HG03558 (cell line): ENCODE results near the gene CMTM8.
"Not testable (repeated sequence)": the region's sequence is repeated elsewhere in the genome, so short reads cannot be mapped to it uniquely, and the experiment has no call there.

Experiments
- ATAC-seq: cut with Tn5 transposase; IDR thresholded peaks from one replicate; pipeline ENCODE4 v1.9.1; 2021; ENCODE audit warnings: moderate number of reproducible peaks; ENCODE audit not compliant: unreplicated experiment; ENCODE audit errors: extremely low read depth

The CMTM8 gene

DNA sequence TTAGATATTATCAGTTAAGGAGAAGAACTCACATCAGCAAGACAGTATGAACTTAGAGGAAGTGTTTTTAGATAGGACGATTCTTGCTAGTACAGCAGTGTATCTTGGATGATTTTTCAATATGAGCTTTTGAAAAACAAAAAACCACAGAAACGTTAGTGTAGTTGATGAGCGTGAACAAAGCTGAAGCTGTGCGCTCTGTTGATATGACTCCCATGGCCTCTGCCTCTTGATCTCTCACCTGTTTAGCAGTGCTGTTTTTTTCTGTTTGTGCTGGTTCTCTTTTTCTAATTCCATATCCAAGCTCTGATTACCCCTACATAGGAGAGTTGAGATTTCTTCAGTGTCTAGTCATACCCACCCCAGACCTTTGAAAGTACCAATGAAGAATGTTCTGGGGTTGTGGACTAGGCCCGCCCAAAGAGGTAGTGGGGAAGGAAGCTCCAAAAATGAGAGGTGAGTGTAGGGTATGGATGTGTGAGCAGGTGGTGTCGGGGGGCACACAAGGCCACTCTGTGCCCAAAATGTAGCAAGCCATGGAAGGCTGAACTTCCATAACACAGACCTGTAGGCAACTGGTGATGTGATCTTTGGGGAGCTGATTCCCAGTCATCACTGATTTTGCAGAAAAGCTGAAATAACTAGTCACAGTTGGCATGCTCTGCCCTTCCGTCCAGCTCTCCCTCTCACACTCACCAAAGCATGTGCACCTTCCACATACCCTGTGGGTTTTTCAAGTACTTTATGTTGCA is 133.2 kb downstream of the CMTM8 start:
- no peak for ATAC-seq

DNA sequence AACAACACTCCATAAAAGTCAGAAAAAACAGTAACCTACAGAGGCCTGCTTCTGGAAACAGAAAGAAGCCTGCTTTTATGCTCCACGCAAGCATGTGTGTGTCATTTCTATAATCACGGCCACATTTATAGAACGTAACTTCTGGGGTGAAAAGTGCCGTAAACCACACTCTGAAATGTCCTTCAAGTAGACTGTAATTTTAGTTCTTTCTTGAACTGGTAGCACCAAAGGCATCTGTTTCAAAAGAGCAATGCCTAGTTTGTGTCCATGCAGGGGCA is 133.7 kb downstream of the CMTM8 start:
- no peak for ATAC-seq

- no peak for ATAC-seq
Measured at GRCh38 chr3:32373276-32373675, 134.8 kb downstream of the CMTM8 start.

DNA sequence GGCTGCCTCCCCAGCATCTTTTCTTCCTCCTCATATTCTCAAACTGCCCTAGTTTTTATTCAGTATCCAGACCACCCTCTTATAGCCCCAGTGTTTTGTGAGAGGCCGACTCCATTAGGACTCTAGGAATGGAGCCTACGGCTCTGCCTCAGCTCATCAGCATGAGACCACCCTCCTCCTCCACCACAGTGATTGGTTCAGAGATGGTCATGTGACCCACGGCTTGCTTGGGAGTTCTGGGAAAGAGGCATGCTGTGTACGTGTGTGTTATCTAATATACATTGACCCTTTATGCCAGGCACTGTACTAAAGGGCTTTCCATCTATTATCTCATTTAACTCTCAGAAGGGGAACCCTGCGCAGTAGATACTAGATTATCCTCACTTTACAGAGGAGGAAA is 135.4 kb downstream of the CMTM8 start:
- ATAC-seq, result no peak

DNA sequence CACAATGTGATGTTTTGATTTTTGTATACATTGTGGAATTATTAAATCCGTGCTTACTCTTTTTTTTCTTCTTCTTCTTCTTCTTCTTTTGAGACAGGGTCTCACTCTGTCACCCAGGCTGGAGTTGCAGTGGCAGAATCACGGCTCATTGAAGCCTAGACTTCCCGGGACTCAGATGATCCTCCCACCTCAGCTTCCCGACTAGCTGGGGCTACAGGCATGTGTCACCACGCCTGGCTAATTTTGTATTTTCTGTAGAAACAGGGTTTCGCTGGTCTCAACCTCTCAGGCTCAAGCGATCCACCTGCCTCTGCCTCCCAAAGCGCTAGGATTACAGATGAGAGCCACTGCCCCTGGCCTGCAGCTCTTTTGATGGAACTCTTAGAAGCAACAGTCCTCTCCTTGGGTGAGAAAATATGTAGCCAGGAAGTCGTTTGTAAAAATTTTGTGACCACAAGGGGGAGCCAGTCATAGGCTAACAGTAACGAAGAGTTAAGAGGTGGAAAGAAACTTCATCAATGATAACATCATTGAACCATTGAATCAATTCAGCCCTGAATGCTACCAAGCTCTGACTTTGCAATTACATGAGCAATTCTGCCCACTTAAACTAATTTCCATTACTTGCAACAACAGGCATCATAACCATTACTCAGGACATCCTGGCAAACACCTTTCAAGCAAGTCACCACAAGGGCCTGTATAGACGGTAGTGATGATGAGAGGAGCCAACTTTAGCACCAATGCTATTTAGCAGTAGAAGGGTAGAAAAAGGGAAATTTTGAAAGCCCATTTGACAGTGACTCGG is 136.5 kb downstream of the CMTM8 start:
- no peak for ATAC-seq

GRCh38 chr3:32375596-32375930 is 137.1 kb downstream of the CMTM8 start:
- no peak for ATAC-seq

DNA sequence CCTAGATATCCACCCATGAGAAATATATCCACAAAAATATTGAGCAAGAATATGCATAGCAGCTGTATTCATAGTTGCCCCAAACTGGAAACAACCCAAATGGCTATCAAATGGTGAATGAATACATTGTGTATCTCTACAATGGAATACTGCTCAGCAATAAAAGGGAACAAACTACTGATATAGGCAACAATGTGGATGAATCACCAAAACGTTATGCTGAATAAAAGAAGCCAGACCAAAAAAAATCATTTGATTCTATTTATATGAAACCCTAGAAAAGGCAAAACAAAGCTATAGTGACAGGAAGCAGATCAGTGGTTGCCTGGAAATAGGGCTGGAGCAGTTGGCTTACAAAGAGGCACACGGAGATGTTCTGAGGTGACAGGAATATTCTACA is 137.6 kb downstream of the CMTM8 start:
- no peak for ATAC-seq

DNA sequence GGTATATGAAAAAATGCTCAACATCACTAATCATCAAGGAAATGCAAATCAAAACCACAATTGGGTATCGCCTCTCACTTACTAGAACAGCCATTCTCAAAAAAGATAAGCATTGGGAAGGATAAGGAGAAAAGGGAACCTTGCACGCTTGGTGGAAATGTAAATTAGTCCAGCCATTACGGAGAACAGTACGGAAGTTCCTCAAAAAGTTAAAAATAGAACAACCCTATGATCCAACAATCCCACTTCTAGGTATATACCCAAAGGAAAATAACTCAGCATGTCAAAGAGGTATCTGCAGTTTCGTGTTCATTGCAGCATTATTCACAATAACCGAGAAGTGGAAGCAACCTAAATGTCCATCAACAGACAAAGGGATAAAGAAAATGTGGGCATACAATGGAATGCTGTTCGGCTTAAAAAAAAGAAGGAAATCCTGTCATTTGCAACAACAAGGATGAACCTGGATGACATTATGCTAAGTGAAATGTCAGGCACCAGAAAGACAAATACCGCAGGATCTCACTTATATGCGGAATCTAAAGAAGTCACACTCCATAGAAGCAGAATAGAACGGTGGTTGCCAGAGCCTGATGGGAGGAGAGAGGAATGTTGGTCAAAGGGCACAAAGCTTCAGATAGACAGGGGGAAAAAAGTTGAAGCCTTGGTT is 141.5 kb downstream of the CMTM8 start:
- no peak for ATAC-seq

DNA sequence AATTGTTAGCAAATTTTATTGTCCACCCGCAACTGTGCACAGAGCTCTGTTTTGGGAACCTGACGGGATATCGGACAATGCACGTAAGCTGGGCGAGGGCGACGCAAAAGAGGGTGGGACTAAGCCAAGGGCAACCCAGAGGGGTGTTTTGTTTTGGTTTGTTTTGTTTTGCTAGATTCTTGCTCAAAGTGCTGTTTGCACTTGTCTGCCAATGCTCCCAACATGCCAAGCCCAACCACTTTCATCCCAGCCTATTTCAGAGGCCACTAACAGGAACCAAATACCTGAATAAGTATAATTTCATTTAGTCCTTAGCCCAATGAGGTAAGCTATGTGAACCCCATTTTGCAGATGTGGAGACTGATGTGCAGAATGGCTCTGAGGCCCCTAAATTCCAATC is 143.4 kb downstream of the CMTM8 start:
- no peak for ATAC-seq

GRCh38 chr3:32383136-32383711 is 144.7 kb downstream of the CMTM8 start:
- no peak for ATAC-seq

- no peak for ATAC-seq
Measured at GRCh38 chr3:32384938-32385337, 146.5 kb downstream of the CMTM8 start.

GRCh38 chr3:32387512-32387911 is 149.0 kb downstream of the CMTM8 start:
- ATAC-seq, result no peak

DNA sequence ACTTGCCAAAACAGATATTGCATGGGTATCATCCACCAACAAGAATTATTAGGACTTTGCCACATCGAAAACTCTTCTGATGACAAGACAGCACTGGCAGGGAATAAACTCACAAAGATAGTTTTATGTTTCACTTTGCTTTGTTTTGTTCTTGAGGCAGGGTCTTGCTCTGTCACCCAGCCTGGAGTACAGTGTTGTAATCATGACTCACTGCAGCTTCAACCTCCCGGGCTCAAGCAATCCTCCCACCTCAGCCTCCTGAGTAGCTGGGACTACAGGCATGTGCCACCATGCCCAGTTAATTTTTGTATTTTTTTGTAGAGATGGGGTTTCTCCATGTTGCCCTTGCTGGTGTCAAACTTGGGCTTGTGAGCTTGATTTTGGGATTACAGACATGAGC is 151.1 kb downstream of the CMTM8 start:
- not testable (repeated sequence) for ATAC-seq

DNA sequence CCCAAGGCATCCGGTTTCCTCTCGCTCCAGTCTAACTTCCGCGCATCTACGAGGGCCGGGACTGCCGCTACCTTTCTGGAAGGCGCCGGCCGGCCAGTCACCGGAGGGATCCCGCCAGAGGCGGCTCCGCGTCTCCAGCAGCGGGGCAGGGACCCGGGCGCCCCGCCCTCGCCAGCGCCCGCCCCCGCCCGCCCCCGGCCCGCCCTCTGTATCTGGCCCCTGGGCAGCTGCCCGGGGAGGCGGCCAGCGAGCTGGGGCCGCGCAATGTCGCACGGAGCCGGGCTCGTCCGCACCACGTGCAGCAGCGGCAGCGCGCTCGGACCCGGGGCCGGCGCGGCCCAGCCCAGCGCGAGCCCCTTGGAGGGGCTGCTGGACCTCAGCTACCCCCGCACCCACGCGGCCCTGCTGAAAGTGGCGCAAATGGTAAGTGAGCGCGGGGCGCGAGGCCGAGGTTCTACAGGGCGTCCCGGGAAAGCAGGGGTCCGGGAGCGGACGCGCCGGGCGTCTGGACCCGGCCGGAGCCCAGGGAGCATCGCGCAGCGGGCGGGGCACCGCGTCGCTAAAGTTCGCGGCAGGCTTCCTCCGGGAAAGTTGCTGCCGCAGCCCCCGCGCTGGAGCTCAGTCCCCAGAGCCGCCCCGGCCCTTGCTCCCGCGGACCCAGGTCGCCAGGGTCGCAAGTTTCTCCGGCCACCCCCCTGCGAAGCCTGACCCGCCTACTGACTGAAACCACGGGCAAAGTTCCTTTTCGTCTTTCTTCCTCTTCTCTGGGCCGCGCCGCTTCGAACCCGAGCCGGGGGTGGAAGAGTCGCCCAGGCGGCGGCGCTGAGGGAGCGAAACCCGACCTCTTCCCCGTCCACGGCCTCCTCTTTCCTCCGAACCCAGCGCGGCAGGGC is 153.4 kb downstream of the CMTM8 start, which contains the start of gene CMTM7:
Gene CMTM7 (plus strand): TSS at position 211 of the 893 bp plus-strand sequence. CDS start 54 bp downstream, at position 265.
- no peak for ATAC-seq

DNA sequence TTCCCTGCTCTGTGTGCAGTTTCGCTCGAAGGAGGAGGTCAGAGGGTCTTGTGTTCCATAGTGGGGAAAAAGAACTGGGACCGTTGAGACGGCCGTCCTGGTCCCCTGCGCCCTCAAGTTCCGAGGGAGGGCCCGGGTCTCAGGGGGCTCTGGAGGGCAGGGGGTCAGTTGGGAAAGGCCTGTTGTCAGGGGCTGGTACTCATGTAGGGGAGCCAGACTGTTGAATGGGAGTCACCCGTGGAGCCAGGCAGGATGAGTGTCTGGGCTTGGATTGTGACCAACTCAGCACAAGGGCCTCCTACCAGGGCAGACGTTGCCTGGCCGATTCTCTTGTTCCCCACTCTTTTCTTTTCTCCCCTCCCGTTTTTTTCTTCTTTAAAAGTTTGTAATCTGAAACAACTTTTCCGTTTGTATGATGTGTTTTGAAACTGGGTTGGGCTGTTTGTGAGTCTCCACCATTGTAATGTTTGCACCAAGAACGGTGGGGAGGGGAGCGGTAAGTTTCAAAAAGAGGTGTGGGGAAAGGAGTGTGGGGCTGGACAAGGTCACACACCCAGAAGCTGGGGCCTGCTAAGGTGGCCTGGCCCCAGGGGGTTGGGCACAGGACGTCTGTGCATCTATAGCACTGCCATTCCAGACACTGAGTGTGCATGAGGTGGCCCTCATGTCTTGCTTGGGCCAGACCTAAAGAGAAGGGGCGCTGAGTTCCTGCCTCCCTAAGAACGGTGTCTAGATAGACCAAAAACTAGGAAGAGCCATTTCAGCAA is 154.2 kb downstream of the CMTM8 start:
- ATAC-seq, result no peak

- ATAC-seq, result no peak
Measured at GRCh38 chr3:32395496-32395895, 157.0 kb downstream of the CMTM8 start.

DNA sequence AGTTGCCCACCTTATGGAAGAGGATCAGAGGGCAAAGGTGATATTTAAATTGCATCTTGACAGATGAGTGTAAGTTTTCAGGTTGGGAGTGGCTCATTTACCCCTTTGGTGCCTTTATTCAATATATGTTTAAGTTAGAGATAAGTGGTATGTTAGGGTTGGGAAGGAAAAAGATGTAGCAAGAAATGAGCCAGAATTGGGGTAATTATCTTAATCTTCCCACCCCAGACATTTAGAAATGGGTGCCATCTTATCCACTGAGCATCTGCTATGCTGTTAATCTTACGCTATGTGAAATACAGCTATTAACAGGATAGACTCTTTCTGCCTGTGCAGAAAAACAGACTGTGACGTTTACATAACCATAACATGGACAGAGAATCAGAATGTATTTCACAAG is 159.5 kb downstream of the CMTM8 start:
- ATAC-seq, result no peak

DNA sequence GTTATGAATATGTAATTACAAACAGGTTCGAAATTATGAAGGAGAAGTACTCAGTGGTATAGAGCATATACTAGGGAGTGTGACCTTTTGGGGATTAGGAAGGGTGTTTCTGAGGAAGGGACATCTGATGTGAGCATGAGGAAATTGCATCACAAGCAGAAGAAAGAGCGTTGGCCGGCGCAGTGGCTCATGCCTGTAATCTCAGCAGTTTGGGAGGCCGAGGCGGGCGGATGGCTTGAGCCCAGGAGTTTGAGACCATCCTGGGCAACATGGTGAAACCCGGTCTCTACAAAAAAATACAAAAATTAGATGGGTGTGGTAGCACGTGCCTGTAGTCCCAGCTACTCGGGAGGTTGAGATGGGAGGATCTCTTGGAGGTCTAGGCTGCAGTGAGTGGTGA is 160.1 kb downstream of the CMTM8 start:
- ATAC-seq, result no peak

- no peak for ATAC-seq
Measured at GRCh38 chr3:32399030-32399620, 160.6 kb downstream of the CMTM8 start.
